ENCODE measurements around the gene FGD4.
A peak's percentile ranks its signal among the peaks of the same experiment; 100 is the strongest.

Gene FGD4

DNA sequence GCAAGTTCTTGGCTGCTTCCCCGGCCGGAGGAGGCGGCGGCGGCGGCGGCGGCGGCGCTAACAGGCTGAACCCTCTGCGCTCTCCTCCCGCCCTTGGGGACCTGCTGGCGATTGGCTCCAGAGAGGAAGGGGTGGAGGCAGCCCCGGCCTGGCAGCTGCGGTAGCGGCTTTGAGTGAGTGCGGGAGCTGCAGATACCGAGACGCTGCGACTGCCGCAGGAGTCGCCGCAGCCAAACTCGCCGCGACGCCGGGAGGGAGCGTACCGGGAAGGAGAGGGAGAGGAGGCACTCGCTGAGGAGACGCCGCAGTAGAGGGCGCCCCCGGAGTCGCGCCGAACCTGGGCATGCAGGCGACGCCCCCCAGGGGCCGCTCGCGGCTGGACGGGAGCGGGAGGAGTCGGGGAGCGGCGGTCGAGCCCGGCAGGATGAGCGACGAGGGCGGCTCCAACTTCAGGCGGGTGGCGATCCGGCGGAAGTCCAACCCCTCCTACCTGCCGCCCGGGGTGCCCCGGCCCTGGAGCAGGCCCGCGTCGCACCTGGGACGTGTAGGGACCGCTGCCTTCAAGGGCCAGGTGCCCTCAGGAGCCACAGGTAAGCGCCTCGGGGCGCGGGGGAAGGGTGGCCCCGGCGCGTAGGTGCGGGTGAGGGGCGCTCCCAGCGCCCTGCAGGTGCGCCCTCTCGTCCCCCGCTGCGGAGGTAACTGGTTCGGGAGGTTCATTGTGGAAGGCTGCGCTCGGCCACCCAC, at the start of gene FGD4:
TSS of gene FGD4 (plus strand) at position 189 of the 744 bp plus-strand sequence.
- peak within 1 kb of the TSS; percentile 96 to 99 (median 99) for H3K4me3 Mint-ChIP-seq
- peak; percentile 38 to 56 (median 47) for TF ChIP-seq CTCF (IDR thresholded peaks at IDR 0.05; ENCODE audit: unreplicated experiment in 3 of 3)
- H3K4me1 Mint-ChIP-seq = peaks cover 16% of the 10 kb centered on the region
- H3K27me3 Mint-ChIP-seq (ENCODE audit: low read depth) = peaks cover 58% of the 10 kb centered on the region
- no peaks in the 10 kb centered on the region for H3K9me3 Mint-ChIP-seq
- peak within 1 kb of the TSS; percentile 62 to 97 (median 70) for H3K27ac Mint-ChIP-seq
- H3K36me3 Mint-ChIP-seq (ENCODE audit: low read depth) = no peaks in the 10 kb centered on the region

DNA sequence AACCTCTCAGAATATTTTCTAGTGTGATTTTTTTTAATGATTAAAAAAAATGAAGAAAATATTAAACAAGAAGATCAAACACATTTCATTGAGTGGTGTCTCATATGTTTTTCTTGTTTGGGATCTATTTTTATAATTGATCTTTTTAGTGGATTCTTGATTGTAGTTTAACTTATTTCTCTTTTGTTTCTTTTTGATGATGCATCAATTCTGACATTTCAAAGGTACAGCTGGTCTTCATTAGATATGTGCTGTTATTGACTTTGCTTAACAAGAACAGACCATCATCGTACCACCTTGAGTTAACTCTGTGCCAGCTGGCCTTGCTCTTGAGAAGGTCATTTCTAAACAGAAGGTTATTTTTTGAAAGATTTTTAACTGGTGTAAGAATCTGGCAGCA, 45.8 kb upstream of the FGD4 start:
- Mint-ChIP-seq H3K4me3 (no peak overlapping the region), H3K27ac (no peak overlapping the region), H3K36me3 (ENCODE audit: low read depth) (peaks cover 6% of the 10 kb centered on the region), H3K27me3 (ENCODE audit: low read depth) (no peaks in the 10 kb centered on the region), H3K9me3 (no peaks in the 10 kb centered on the region), H3K4me1 (no peaks in the 10 kb centered on the region)
- TF ChIP-seq CTCF (IDR thresholded peaks at IDR 0.05; ENCODE audit: unreplicated experiment in 3 of 3) = no peak

DNA sequence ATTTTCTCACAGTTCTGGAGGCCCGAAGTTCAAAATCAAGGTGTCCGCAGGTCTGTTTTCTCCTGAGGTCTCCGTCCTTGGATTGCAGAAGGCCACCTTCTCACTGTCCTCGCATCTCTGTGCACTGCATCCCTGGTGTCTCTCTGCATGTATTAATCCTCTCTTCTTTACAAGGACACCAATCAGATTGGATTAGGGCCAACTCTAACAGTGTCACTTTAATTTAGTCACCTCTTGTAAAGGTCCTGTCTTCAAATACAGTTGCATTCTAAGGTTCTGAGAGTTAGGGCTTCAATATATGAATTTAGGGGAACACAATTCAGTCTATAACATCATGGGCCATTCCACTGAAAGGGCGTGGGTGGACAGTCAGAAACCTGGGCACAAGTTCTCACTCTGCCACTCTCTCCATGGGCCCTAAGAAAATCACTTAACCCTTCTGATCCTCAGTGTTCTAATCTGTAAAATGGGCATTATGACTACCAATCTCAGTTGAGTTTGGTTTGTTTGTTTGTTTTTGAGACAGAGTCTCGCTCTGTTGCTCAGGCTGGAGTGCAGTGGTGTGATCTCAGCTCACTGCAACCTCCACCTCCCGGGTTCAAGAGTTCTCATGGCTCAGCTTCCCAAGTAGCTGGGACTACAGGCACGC, 41.6 kb upstream of the FGD4 start:
- H3K36me3 Mint-ChIP-seq (ENCODE audit: low read depth) = peaks cover 6% of the 10 kb centered on the region
- no peaks in the 10 kb centered on the region for H3K9me3 Mint-ChIP-seq
- H3K27me3 Mint-ChIP-seq (ENCODE audit: low read depth) = no peaks in the 10 kb centered on the region
- H3K4me3 Mint-ChIP-seq = no peak overlapping the region
- H3K4me1 Mint-ChIP-seq = no peaks in the 10 kb centered on the region
- TF ChIP-seq CTCF (IDR thresholded peaks at IDR 0.05; ENCODE audit: unreplicated experiment in 3 of 3) = no peak
- no peak overlapping the region for H3K27ac Mint-ChIP-seq

DNA sequence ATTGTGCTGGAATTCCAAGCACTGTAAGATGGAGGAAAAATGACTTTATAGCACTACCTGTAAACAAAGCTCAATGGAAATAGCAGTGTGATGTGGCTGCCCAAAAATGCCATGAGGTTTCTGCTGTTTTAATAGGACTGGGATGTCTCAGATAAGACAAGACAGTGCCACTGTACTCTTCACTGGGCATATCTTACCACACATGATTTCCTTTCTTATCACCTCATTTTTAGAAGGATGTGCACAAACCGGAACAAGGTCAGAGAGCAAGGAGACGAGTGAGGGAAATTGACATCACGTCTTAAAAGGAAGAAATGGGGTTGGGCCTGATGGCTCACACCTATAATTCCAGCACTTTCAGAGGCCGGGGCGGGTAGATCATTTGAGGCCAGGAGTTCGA, 38.4 kb upstream of the FGD4 start:
- Mint-ChIP-seq H3K9me3 (no peaks in the 10 kb centered on the region), H3K27me3 (ENCODE audit: low read depth) (no peaks in the 10 kb centered on the region), H3K27ac (no peak overlapping the region), H3K4me3 (no peak overlapping the region), H3K36me3 (ENCODE audit: low read depth) (peaks cover 3% of the 10 kb centered on the region), H3K4me1 (peaks cover 6% of the 10 kb centered on the region)
- TF ChIP-seq CTCF (IDR thresholded peaks at IDR 0.05; ENCODE audit: unreplicated experiment in 3 of 3) = no peak

GRCh38 chr12:32362892-32363291, 36.5 kb upstream of the FGD4 start:
- Mint-ChIP-seq H3K4me3 (no peak overlapping the region), H3K36me3 (ENCODE audit: low read depth) (no peaks in the 10 kb centered on the region), H3K27ac (no peak overlapping the region), H3K9me3 (no peaks in the 10 kb centered on the region), H3K4me1 (peaks cover 16% of the 10 kb centered on the region), H3K27me3 (ENCODE audit: low read depth) (no peaks in the 10 kb centered on the region)
- no peak for TF ChIP-seq CTCF (IDR thresholded peaks at IDR 0.05; ENCODE audit: unreplicated experiment in 3 of 3)

Measured in nephron (organoid).